Mesangial cell (primary cell): ENCODE data around the gene CSF2RB. TPM values are rescaled to one million over a fixed set of nuclear protein-coding genes. Genes with fewer than 3 reads are reported as not detected.

Source experiments
- total RNA-seq: library from RNA; depleted of rRNA; stranded (reverse); fragments of >200 nt; gene quantifications from 2 replicates; pipeline ENCODE4 v1.2.3, GENCODE V29; 2015

Gene CSF2RB
- total RNA-seq = not detected in 2 replicates

DNA sequence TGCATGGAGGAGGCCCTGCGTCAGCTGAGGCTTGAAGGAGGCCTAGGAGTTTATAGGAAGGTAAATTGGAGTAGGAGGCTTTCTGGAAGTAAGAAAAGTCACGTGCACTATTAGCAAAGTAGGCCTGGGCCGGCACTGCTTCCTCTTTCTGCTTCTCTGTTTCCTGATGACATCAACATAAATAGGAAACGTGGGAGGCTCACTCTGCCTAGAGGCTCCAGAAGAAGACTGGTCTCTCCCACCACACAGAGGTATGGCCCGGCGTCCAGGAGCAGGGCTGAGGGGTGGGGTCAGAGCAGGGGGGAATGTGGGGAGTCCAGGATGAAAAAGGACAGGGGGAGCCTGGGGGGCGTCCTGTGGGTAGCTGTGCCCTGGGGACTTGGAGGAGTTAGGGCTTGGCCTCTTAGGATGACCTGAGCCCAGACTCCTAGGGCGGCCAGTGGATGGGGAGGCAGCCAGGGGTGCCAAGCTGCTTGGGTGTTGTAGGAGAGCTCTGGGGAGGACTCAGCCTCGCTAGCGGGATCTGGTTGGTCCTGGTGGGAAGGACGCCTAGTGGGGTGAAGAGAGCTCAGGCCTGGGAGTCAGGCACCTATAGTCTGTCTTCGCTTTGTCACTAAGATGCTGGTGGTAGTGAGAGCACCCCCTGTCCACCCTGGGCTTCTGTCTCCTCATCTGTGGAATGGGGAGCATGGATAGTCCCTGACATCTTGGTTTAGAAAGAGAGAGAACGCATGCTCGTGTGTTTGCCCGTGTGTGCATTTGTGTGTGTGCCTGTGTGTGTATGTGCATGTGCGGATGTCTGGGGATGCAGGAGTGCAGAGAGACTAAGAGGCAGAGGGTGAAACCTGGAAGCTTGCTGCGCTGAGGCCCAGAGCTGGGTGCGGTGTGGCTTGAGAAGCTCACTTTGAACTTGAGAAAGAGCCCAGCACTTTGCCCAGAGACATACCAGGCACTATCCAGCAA is at the start of gene CSF2RB:
CSF2RB (plus strand) TSS at position 202 of the 963 bp plus-strand sequence. CDS start 8,580 bp downstream, outside the sequence.

Other genes starting within 250 kb of the CSF2RB start
- gene CACNG2, start 209.9 kb upstream of the CSF2RB start, total RNA-seq = not detected in 2 replicates
- 10.6 and 21.6 TPM in 2 replicates for gene IFT27, start 137.5 kb upstream of the CSF2RB start, total RNA-seq
- gene PVALB, start 96.6 kb upstream of the CSF2RB start, total RNA-seq = not detected in 2 replicates
- not detected in 2 replicates for gene NCF4, start 52.6 kb upstream of the CSF2RB start, total RNA-seq
- 45.5 and 101 TPM in 2 replicates for gene TST, start 105.8 kb downstream of the CSF2RB start, total RNA-seq
- gene MPST, start 106.1 kb downstream of the CSF2RB start, total RNA-seq = 227 and 267 TPM in 2 replicates
- gene KCTD17, start 138.1 kb downstream of the CSF2RB start, total RNA-seq = 34.7 and 35.8 TPM in 2 replicates
- not detected in 2 replicates for gene TMPRSS6, start 196.1 kb downstream of the CSF2RB start, total RNA-seq
- gene IL2RB, start 236.3 kb downstream of the CSF2RB start, total RNA-seq = 0.16 and 1.8 TPM in 2 replicates